Measurements from ENCODE around the gene ZNF366.

GRCh38 chr5:72555871-72556270 lies 48.7 kb upstream of the ZNF366 start:
- TF ChIP-seq CTCF (IDR thresholded peaks at IDR 0.05) (no peak), POLR2A (IDR thresholded peaks at IDR 0.05) (no peak)

All from right lobe of liver (tissue), 4 donors.